Esophagus muscularis mucosa (tissue), 4 donors: Measurements from ENCODE around the gene SEC61G. TPM values are rescaled to one million over a fixed set of nuclear protein-coding genes. Genes with fewer than 3 reads are reported as not detected.

Source experiments
- DNase-seq: peaks from one replicate; pipeline ENCODE4 v3.0.0-alpha.2; 2017; ENCODE audit errors: extremely low spot score
- H3K27ac ChIP-seq, 4 donors: fragments of 200-600 bp; sonication (generic); replicated peaks in 1 of 4; 1 replicate in 3 of 4; 2 replicates in 1 of 4; pipeline ENCODE4 v1.5.1; 2016 to 2019; ENCODE audit warnings: mild to moderate bottlenecking in 1 of 4
- H3K27me3 ChIP-seq, 4 donors: fragments of 200-600 bp; sonication (generic); one replicate each; pipeline versions ENCODE4 v1.5.1 to v1.6.0; 2016 to 2019
- H3K36me3 ChIP-seq, 4 donors: fragments of 200-600 bp; sonication (generic); one replicate each; pipeline ENCODE4 v1.5.1; 2016 to 2019
- H3K4me1 ChIP-seq, 4 donors: fragments of 200-600 bp; sonication (generic); one replicate each; pipeline ENCODE4 v1.5.1; 2016 to 2019
- H3K4me3 ChIP-seq, 4 donors: fragments of 200-600 bp; sonication (generic); 1 replicate in 2 of 4; 2 replicates in 2 of 4; pipeline ENCODE4 v1.5.1; 2016 to 2019; ENCODE audit warnings: mild to moderate bottlenecking in 4 of 4, moderate library complexity in 1 of 4
- H3K9me3 ChIP-seq, 4 donors: fragments of 200-600 bp; sonication (generic); 1 replicate in 3 of 4; 2 replicates in 1 of 4; pipeline ENCODE4 v1.5.1; 2016 to 2019
- EP300 ChIP-seq: sonication (generic); formaldehyde crosslinking; IDR thresholded peaks from one replicate; pipeline ENCODE4 v1.6.1; 2017; ENCODE audit warnings: antibody characterized with exemption
- POLR2A ChIP-seq: fragments of 450-650 bp; IDR thresholded peaks from one replicate; pipeline ENCODE4 v1.6.1; 2017; ENCODE audit warnings: antibody characterized with exemption, moderate library complexity, mild to moderate bottlenecking, low read depth
- POLR2AphosphoS5 ChIP-seq, 2 donors: sonication (generic); formaldehyde crosslinking; IDR thresholded peaks; one replicate each; pipeline ENCODE4 v1.6.1; 2017; ENCODE audit warnings: antibody characterized with exemption in 2 of 2
- WGBS: methylation state at CpG from one replicate; pipeline ENCODE4 v1.1.5; 2018; 5-methylcytosine and 5-hydroxymethylcytosine counted together
- intact Hi-C: fragments of 100-400 bp; cut with DNase I; formaldehyde crosslinking; loops from one replicate; pipeline ENCODE4 v1.15.1; 2023
- total RNA-seq, 4 donors: library from RNA; depleted of rRNA; stranded (reverse); fragments of >200 nt; gene quantifications; one replicate each; pipeline versions ENCODE4 v1.1.0 to v1.2.1, GENCODE V29; 2016
- TF ChIP-seq, protein P1 (sequence below), 3 experiments: fragments of 200-600 bp in 2 of 3; fragments of 450-650 bp in 1 of 3; sonication (generic) in 2 of 3; IDR thresholded peaks; one replicate each; pipeline ENCODE4 v1.5.1; 2017 to 2019; ENCODE audit warnings: antibody characterized with exemption in 3 of 3, mild to moderate bottlenecking in 2 of 3, moderate library complexity in 1 of 3

The SEC61G gene
- total RNA-seq, 4 donors from 2014 or later = 85.6 to 242 (median 148) TPM

DNA sequence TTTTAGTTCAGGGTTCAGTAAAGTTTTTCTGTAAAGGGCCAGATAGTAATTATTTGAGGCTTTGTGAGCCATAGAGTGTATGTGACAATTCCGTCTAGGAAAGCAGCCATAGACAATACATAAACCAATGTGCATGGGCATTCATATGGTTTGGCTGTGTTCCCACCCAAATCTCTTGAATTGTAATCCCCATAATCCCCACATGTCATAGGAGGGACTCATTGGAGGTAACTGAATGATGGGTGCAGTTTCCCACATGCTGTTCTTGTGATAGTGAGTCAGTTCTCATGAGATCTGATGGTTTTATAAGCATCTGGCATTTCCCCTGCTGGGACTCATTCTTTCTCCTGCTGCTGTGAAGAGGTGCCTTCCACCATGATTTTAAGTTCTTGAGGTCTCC is 29.9 kb downstream of the SEC61G start:
- intact Hi-C loops = no loop called here
- H3K9me3 ChIP-seq = no peaks in the 10 kb centered on the region
- no peaks in the 10 kb centered on the region for H3K4me1 ChIP-seq
- DNase-seq = no peak
- whole genome bisulfite sequencing = 96% methylated on average over 1 of the region's 1 CpG
- TF ChIP-seq, protein P1, sequence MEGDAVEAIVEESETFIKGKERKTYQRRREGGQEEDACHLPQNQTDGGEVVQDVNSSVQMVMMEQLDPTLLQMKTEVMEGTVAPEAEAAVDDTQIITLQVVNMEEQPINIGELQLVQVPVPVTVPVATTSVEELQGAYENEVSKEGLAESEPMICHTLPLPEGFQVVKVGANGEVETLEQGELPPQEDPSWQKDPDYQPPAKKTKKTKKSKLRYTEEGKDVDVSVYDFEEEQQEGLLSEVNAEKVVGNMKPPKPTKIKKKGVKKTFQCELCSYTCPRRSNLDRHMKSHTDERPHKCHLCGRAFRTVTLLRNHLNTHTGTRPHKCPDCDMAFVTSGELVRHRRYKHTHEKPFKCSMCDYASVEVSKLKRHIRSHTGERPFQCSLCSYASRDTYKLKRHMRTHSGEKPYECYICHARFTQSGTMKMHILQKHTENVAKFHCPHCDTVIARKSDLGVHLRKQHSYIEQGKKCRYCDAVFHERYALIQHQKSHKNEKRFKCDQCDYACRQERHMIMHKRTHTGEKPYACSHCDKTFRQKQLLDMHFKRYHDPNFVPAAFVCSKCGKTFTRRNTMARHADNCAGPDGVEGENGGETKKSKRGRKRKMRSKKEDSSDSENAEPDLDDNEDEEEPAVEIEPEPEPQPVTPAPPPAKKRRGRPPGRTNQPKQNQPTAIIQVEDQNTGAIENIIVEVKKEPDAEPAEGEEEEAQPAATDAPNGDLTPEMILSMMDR (IDR thresholded peaks at IDR 0.05) = no peak
- TF ChIP-seq POLR2A (no peak), POLR2AphosphoS5 (IDR thresholded peaks at IDR 0.05) (no peak), EP300 (no peak)
- H3K27ac ChIP-seq = no peak overlapping the region
- H3K27me3 ChIP-seq = no peaks in the 10 kb centered on the region
- H3K36me3 ChIP-seq = no peaks in the 10 kb centered on the region
- no peak overlapping the region for H3K4me3 ChIP-seq

DNA sequence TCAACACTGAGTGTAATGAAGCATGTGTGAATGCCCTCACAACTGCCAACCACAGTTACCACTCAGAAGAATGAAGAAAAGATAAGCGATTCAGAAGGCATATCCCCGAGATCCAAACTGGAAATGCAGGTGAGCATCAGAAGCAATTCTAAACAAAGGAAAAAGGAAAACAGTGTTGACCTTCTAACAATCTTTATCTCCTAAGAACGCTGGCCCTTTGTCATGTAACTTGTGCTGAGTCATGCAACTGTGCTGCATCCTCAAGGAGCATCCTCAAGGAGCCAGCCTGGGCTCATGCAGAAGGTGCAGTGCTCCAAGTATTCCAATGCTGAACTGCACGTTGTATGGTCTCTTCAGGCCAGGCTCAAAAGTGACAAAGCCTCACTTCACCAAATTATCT is 30.6 kb downstream of the SEC61G start:
- DNase-seq = no peak
- no peak overlapping the region for H3K27ac ChIP-seq
- H3K36me3 ChIP-seq = no peaks in the 10 kb centered on the region
- no peaks in the 10 kb centered on the region for H3K27me3 ChIP-seq
- H3K4me3 ChIP-seq = no peak overlapping the region
- TF ChIP-seq, protein P1 (IDR thresholded peaks at IDR 0.05) = no peak
- TF ChIP-seq POLR2A (no peak), POLR2AphosphoS5 (IDR thresholded peaks at IDR 0.05) (no peak), EP300 (no peak)
- H3K9me3 ChIP-seq = no peaks in the 10 kb centered on the region
- no peaks in the 10 kb centered on the region for H3K4me1 ChIP-seq
- 67% methylated on average over 4 of the region's 4 CpGs for WGBS
- intact Hi-C loops = no loop called here

DNA sequence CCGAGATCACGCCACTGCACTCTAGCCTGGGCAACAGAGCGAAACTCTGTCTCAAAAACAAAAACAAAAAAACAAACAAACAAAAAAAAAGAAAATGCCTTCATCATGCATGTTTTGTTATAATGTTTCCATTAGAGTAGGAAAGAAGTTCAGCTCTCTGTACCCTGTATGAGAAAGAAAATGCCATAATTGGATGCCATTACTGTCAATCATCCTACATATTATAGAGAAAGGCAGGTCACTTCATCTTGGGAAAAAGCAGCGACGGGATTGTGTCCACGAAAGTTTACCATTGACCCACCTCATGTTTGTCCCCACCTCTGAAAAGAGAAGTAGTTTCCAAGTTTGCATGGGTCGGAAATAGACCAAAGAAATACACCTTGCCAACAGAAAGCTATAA is 33.8 kb downstream of the SEC61G start:
- H3K36me3 ChIP-seq = no peaks in the 10 kb centered on the region
- intact Hi-C loops = no loop called here
- H3K27me3 ChIP-seq = no peaks in the 10 kb centered on the region
- H3K4me3 ChIP-seq = no peak overlapping the region
- H3K9me3 ChIP-seq = no peaks in the 10 kb centered on the region
- no peak overlapping the region for H3K27ac ChIP-seq
- DNase-seq = no peak
- WGBS = 88% methylated on average over 7 of the region's 7 CpGs
- no peaks in the 10 kb centered on the region for H3K4me1 ChIP-seq
- no peak for TF ChIP-seq EP300
- no peak for TF ChIP-seq POLR2A
- TF ChIP-seq, protein P1 (IDR thresholded peaks at IDR 0.05) = no peak
- TF ChIP-seq POLR2AphosphoS5 (IDR thresholded peaks at IDR 0.05) = no peak

DNA sequence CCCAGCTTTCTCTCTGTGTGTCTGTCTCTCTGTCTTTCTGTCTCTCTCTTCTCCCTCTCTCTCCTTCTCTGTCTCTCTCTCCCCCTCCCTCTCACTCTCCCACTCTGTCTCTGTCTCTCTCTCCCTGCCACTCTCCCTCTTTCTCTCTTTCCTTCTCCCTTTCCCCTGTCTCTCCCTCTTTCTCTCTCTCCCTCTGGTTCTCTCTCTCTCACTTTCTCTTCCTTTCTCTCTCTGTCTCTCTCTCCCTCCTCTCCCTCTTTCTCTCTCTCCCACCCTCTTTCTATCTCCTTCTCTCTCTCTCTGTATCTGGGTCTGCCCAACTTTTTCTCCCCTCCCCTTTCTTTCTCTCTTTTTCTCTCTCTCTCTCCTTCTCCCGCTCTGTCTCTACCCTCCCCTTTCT is 36.5 kb downstream of the SEC61G start:
- TF ChIP-seq POLR2AphosphoS5 (IDR thresholded peaks at IDR 0.05) = no peak
- TF ChIP-seq, protein P1 (IDR thresholded peaks at IDR 0.05) = no peak
- TF ChIP-seq EP300 = no peak
- TF ChIP-seq POLR2A = no peak
- Histone ChIP-seq H3K9me3 (no peaks in the 10 kb centered on the region), H3K4me3 (no peak overlapping the region), H3K27me3 (no peaks in the 10 kb centered on the region), H3K4me1 (no peaks in the 10 kb centered on the region), H3K27ac (no peak overlapping the region), H3K36me3 (no peaks in the 10 kb centered on the region)
- intact Hi-C loops = no loop called here
- DNase-seq = no peak
- WGBS = 71% methylated on average over 1 of the region's 1 CpG

DNA sequence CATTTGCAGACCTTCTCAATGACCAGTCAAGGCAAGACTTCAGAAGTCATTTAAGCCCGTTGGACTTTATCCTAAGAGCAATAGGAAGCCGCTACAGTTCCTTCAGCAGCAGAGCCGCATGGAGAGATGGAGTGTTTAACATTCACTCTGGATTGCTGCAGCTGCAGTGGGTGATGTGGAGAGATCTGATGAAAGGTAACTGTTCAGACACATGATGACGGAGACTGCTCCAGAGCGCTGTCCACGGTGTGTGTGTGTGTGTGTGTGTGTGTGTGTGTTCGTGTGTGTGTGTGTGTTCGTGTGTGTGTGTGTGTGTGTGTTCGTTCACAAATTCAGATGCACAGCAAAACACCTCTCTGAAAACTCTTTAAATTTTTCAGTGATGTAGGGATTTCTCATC is 37.0 kb downstream of the SEC61G start:
- 64% methylated on average over 9 of the region's 9 CpGs for WGBS
- DNase-seq = no peak
- Histone ChIP-seq H3K4me1 (no peaks in the 10 kb centered on the region), H3K4me3 (no peak overlapping the region), H3K36me3 (no peaks in the 10 kb centered on the region), H3K27me3 (no peaks in the 10 kb centered on the region), H3K9me3 (no peaks in the 10 kb centered on the region), H3K27ac (no peak overlapping the region)
- TF ChIP-seq, protein P1 (IDR thresholded peaks at IDR 0.05) = no peak
- TF ChIP-seq EP300 (no peak), POLR2AphosphoS5 (IDR thresholded peaks at IDR 0.05) (no peak), POLR2A (no peak)
- intact Hi-C loops = no loop called here
